Cardiac muscle cell (in vitro differentiated cells and primary cell): Measurements from ENCODE around the gene ERGIC3. TPM values are rescaled to one million over a fixed set of nuclear protein-coding genes. Genes with fewer than 3 reads are reported as not detected.

Experiments used
- DNase-seq, 2 donors: peaks; one replicate each; pipeline versions ENCODE4 v3.0.0 to v3.0.0-alpha.2; 2010 to 2017; ENCODE audit warnings: low read depth in 1 of 2, low spot score in 1 of 2
- H3K27ac ChIP-seq: fragments of 200-600 bp; sonication (generic); 2 replicates; pipeline ENCODE4 v1.5.1; 2016
- H3K27me3 ChIP-seq: fragments of 200-600 bp; sonication (generic); 2 replicates; pipeline ENCODE4 v1.6.0; 2016; ENCODE audit warnings: control low read depth
- H3K36me3 ChIP-seq: fragments of 200-600 bp; sonication (generic); 2 replicates; pipeline ENCODE4 v1.5.1; 2016; ENCODE audit warnings: control low read depth
- H3K4me1 ChIP-seq: fragments of 200-600 bp; sonication (generic); 2 replicates; pipeline ENCODE4 v1.8.1; 2017; ENCODE audit warnings: low read depth, mild to moderate bottlenecking, mixed run types
- H3K4me3 ChIP-seq: fragments of 200-600 bp; sonication (generic); 2 replicates; pipeline ENCODE4 v1.5.1; 2016; ENCODE audit warnings: mild to moderate bottlenecking
- H3K9me3 ChIP-seq: fragments of 200-600 bp; sonication (generic); 2 replicates; pipeline ENCODE4 v1.5.1; 2017; ENCODE audit warnings: low read depth, mild to moderate bottlenecking, control low read depth
- polyA plus RNA-seq: library from polyadenylated mRNA; unstranded; fragments of >200 nt; fragmentation: Nextera tagmentation; extraction: Ambion mirVana; gene quantifications from 2 replicates; pipeline ENCODE4 v1.2.1, GENCODE V29; 2016
- total RNA-seq: library from RNA; depleted of rRNA; stranded (reverse); fragments of >200 nt; gene quantifications from 2 replicates; pipeline ENCODE4 v1.2.3, GENCODE V29; 2016
- TF ChIP-seq, protein P1 (sequence below): IDR thresholded peaks from 2 replicates; pipeline ENCODE4 v1.5.1; 2012; ENCODE audit warnings: low read depth, mild to moderate bottlenecking, low read length

Gene ERGIC3
- total and polyA plus RNA-seq, 2 experiments from 2014 or later: 170 to 213 TPM

DNA sequence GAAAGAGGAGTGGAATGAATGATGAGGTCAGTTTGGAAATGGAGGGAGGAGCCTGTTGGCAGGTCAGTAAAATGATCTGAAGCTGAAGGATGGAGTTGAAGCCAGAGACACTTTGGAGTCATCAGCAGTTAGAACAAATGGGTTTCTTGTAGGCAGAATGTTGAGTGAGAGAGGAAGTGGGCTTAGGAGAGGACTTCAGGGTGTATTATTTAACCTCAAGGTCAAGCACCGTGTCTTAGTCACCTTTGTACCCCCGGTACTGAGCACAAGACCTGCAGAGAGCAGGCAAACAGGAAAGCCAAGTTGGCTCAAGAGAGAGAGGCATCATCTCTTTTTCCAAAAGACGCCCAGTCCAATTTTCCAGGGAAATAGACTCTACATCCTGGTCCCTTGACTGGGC lies 35.7 kb upstream of the ERGIC3 start:
- DNase-seq: no peak
- peaks cover 51% of the 10 kb centered on the region for H3K36me3 ChIP-seq
- TF ChIP-seq, protein P1, sequence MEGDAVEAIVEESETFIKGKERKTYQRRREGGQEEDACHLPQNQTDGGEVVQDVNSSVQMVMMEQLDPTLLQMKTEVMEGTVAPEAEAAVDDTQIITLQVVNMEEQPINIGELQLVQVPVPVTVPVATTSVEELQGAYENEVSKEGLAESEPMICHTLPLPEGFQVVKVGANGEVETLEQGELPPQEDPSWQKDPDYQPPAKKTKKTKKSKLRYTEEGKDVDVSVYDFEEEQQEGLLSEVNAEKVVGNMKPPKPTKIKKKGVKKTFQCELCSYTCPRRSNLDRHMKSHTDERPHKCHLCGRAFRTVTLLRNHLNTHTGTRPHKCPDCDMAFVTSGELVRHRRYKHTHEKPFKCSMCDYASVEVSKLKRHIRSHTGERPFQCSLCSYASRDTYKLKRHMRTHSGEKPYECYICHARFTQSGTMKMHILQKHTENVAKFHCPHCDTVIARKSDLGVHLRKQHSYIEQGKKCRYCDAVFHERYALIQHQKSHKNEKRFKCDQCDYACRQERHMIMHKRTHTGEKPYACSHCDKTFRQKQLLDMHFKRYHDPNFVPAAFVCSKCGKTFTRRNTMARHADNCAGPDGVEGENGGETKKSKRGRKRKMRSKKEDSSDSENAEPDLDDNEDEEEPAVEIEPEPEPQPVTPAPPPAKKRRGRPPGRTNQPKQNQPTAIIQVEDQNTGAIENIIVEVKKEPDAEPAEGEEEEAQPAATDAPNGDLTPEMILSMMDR: no peak

DNA sequence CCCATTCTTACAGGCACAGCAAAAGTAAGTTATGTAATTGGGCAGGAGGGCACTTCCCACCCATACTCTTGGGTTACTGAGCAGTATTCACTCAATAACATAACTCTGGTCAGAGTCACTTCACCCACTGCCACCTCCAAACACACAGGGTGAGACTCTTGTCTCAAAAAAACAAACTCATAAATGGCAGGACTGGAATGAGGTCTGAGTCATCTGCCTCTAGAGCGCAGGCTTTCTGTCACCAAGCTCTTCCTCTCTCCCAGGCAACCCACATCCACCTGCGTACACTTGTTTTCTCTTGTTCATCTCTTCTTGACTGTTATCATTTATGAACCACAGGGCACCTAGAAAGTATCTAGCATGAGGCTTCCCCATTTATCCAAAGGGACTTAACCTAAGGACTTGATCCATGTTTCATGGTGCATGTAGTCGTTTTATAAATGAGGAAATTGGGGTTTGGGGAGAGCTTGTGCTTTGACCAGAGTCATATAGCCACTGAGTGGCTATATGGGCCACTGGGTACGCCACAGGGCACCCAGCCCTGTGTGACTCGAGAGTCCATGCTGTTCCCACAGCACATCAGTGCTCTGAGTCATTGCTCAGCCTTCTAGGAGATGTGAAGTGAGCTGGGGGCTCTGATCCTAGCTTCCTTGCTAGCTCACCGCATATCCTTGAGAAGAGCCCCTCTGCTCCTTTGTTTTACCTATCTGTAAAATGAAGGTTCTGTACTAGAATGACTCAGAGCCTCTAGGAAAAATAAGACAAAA lies 34.8 kb upstream of the ERGIC3 start:
- Histone ChIP-seq H3K27me3 (no peaks in the 10 kb centered on the region), H3K27ac (no peak overlapping the region), H3K4me1 (no peaks in the 10 kb centered on the region), H3K9me3 (no peaks in the 10 kb centered on the region), H3K36me3 (peaks cover 48% of the 10 kb centered on the region), H3K4me3 (no peak overlapping the region)
- TF ChIP-seq, protein P1: no peak
- no peak for DNase-seq

More for the DNA sequence above, 35.7 kb upstream of the ERGIC3 start:
- Histone ChIP-seq H3K27me3 (no peaks in the 10 kb centered on the region), H3K4me1 (no peaks in the 10 kb centered on the region), H3K4me3 (no peak overlapping the region), H3K9me3 (no peaks in the 10 kb centered on the region), H3K27ac (no peak overlapping the region)

DNA sequence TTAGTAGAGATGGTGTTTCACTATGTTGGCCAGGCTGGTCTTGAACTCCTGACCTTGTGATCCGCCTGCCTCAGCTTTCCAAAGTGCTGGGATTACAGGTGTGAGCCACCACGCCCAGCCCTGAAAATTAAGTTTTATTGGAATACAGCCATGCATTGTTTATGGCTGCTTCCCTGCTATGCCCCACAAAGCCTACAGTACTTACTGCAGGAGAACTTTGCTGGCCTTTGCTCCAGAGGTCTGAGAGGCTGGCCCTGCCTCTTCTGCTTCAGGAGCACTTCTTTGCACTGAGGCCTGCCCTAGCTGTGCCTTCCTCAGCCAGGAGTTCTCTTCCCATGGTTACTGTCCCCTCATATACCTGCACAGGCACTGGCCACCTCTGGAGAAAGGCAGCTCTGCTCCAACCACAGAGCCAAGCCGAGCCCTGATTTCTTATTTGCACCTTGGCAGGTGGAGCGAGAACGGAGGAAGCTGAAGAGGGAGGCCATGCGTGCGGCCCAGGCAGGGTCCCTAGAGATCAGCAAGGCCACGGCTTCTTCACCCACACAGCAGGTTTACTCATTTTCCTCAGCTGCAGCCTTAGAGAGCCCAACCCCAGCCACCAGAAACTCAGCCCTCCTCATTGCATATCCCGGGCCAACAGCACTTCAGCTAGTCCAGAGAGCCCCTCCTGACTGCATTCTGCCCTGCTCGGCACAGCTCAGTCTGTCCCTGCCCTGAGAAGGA lies 33.2 kb upstream of the ERGIC3 start:
- no peak for DNase-seq
- TF ChIP-seq, protein P1: no peak
- Histone ChIP-seq H3K4me3 (no peak overlapping the region), H3K27me3 (no peaks in the 10 kb centered on the region), H3K27ac (no peak overlapping the region), H3K9me3 (no peaks in the 10 kb centered on the region), H3K36me3 (peaks cover 42% of the 10 kb centered on the region), H3K4me1 (no peaks in the 10 kb centered on the region)

DNA sequence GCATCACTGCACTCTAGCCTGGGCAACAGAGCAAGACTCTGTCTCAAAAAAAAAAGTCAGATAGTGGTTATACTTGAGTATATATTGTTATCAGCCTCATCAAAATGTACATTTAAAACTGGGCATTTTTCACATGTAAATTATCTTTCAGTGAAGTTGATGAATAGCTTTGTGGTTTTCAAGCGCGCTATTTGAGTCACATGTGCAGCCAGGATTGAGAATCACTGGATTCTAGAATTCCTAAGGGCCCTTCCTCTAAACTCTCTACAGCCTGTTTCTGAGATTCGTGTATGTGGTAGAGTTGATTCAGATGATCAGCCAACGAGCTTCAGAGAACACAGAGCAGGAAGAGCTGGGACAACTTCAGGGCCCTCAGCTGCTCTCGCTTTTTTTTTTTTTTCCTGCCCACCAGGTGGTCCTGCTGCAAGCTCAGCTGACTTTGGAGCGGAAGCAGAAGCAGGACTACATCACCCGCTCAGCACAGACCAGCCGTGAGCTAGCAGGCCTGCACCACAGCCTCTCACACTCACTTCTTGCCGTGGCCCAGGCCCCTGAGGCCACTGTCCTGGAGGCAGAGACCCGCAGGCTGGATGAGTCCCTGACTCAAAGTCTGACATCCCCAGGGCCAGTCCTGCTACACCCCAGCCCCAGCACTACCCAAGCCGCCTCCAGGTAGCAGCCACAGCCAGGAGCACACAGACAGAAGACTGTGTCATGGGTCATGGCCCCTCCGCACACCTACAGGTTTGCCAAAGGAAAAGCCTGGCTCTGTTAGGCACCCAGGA lies 30.7 kb upstream of the ERGIC3 start:
- no peaks in the 10 kb centered on the region for H3K27me3 ChIP-seq
- peak in 1 of 2 donors; percentile 36 for DNase-seq
- peak overlapping the region; percentile 8 for H3K27ac ChIP-seq
- no peak overlapping the region for H3K4me3 ChIP-seq
- no peaks in the 10 kb centered on the region for H3K4me1 ChIP-seq
- H3K9me3 ChIP-seq: no peaks in the 10 kb centered on the region
- TF ChIP-seq, protein P1: no peak
- peaks cover 33% of the 10 kb centered on the region for H3K36me3 ChIP-seq

DNA sequence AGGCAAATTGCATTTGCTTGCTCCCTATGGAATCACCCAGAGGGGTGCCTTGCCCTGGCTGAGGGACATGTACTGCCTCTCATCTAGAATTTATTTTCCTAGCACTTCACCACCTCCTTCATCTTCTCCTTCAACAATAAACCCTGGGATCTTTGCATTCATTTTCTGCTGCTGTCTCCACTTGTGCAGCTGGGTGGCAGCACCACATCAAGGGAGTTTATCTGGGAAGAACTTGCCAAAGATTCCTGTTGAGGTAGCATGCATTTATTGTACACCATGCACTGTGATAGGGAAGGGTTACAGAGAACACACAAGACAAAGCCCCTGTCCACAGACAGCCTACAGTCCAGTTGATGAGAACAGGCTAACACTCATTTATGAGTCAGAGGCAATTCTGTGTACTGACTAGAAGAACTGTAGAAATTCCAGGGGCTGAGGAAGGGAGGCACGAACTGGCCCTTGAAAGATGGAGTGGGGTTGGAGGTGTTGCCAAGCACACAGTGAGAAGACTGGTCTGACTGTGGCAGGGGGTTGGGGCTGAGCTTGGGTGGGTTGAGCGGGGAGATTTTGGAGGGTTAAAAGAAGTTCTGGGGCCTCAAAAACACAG lies 30.0 kb upstream of the ERGIC3 start:
- Histone ChIP-seq H3K4me3 (no peak overlapping the region), H3K36me3 (peaks cover 33% of the 10 kb centered on the region), H3K9me3 (no peaks in the 10 kb centered on the region), H3K27me3 (no peaks in the 10 kb centered on the region), H3K27ac (no peak overlapping the region), H3K4me1 (no peaks in the 10 kb centered on the region)
- TF ChIP-seq, protein P1: peak; percentile 76
- peak; percentile 39 to 67 for DNase-seq
